Keratinocyte (primary cell): Measurements from ENCODE around the gene SMYD3. TPM values are rescaled to one million over a fixed set of nuclear protein-coding genes. Genes with fewer than 3 reads are reported as not detected.
"Not testable (repeated sequence)": the region's sequence is repeated elsewhere in the genome, so short reads cannot be mapped to it uniquely, and the experiment has no call there.

Experiments
- DNase-seq: peaks from one replicate; pipeline ENCODE4 v3.0.0-alpha.2; 2011; ENCODE audit warnings: low read depth, missing footprints, low spot score
- FAIRE-seq: peaks from 2 replicates; lab custom pipeline; 2011; peaks lifted over from hg19 to GRCh38; lab: Jason Lieb, UNC
- H2AFZ ChIP-seq: 2 replicates; pipeline ENCODE4 v1.6.0; 2012; ENCODE audit warnings: low read length, control low read depth, inconsistent platforms; ENCODE audit not compliant: control insufficient read depth
- H3K27ac ChIP-seq: 2 replicates; pipeline ENCODE4 v1.5.1; 2011; ENCODE audit warnings: low read length; ENCODE audit not compliant: control insufficient read depth, insufficient read depth
- H3K27me3 ChIP-seq: 3 replicates; pipeline ENCODE4 v1.6.0; 2011; ENCODE audit warnings: low read length; ENCODE audit not compliant: control insufficient read depth, insufficient read depth; ENCODE audit errors: extremely low read depth
- H3K36me3 ChIP-seq, 2 experiments: 2 replicates in 1 of 2; 3 replicates in 1 of 2; pipeline ENCODE4 v1.5.1; 2011; ENCODE audit warnings: low read length in 2 of 2, mild to moderate bottlenecking in 1 of 2; ENCODE audit not compliant: control insufficient read depth in 2 of 2, insufficient read depth in 2 of 2; ENCODE audit errors: extremely low read depth in 1 of 2
- H3K4me1 ChIP-seq: 3 replicates; pipeline ENCODE4 v1.5.1; 2011; ENCODE audit warnings: low read length; ENCODE audit not compliant: control insufficient read depth, insufficient read depth; ENCODE audit errors: extremely low read depth
- H3K4me2 ChIP-seq: 3 replicates; pipeline ENCODE4 v1.6.0; 2011; ENCODE audit warnings: low read depth, low read length; ENCODE audit not compliant: control insufficient read depth, insufficient read depth; ENCODE audit errors: extremely low read depth
- H3K4me3 ChIP-seq, 3 experiments: fragments of 200-600 bp in 1 of 3; sonication (generic) in 1 of 3; 2 replicates in 2 of 3; 3 replicates in 1 of 3; pipeline ENCODE4 v1.5.1; 2011 to 2016; ENCODE audit warnings: low read length in 3 of 3, mild to moderate bottlenecking in 3 of 3, control low read depth in 2 of 3, inconsistent platforms in 1 of 3, low read depth in 1 of 3, mixed read lengths in 1 of 3, mixed run types in 1 of 3, moderate library complexity in 1 of 3; ENCODE audit not compliant: control insufficient read depth in 2 of 3, insufficient read depth in 2 of 3; ENCODE audit errors: extremely low read depth in 1 of 3
- H3K79me2 ChIP-seq: 2 replicates; pipeline ENCODE4 v1.6.0; 2012; ENCODE audit warnings: low read length; ENCODE audit not compliant: control insufficient read depth, insufficient read depth
- H3K9ac ChIP-seq: 3 replicates; pipeline ENCODE4 v1.6.0; 2011; ENCODE audit warnings: low read length; ENCODE audit not compliant: control insufficient read depth, insufficient read depth; ENCODE audit errors: extremely low read depth
- H3K9me1 ChIP-seq: 3 replicates; pipeline ENCODE4 v1.6.0; 2011; ENCODE audit warnings: low read length; ENCODE audit not compliant: control insufficient read depth, insufficient read depth; ENCODE audit errors: extremely low read depth
- H3K9me3 ChIP-seq: 2 replicates; pipeline ENCODE4 v1.5.1; 2012; ENCODE audit warnings: low read depth, low read length; ENCODE audit not compliant: control insufficient read depth
- H4K20me1 ChIP-seq: 3 replicates; pipeline ENCODE4 v1.6.0; 2011; ENCODE audit warnings: low read length; ENCODE audit not compliant: control insufficient read depth, insufficient read depth; ENCODE audit errors: extremely low read depth
- CTCF ChIP-seq, 3 experiments: IDR thresholded peaks in 1 of 3; conservative IDR thresholded peaks in 1 of 3; optimal IDR thresholded peaks in 1 of 3; 2 replicates in 2 of 3; 3 replicates in 1 of 3; pipeline versions ENCODE3 to v1.5.1; 2011; ENCODE audit warnings: low read length in 3 of 3, mild to moderate bottlenecking in 3 of 3, moderate library complexity in 2 of 3, control low read depth in 1 of 3, inconsistent platforms in 1 of 3; ENCODE audit not compliant: insufficient read depth in 2 of 3; ENCODE audit errors: extremely low read depth in 1 of 3
- EZH2 ChIP-seq: IDR thresholded peaks from one replicate; pipeline ENCODE4 v1.6.1; 2012; ENCODE audit warnings: inconsistent platforms, mild to moderate bottlenecking, low read length, moderate library complexity
- dilution Hi-C: fragments of 300-500 bp; cut with MboI; formaldehyde crosslinking; loops from one replicate; pipeline ENCODE4 v1.7.0; 2020; ENCODE audit warnings: low sequenced_read_pairs; ENCODE audit not compliant: extremely low pct_ligation_motif_present
- polyA plus RNA-seq, 5 experiments: library from polyadenylated mRNA; depleted of rRNA in 3 of 5; stranded (reverse) in 3 of 5; stranded (forward) in 1 of 5; unstranded in 1 of 5; fragments of >200 nt; gene quantifications; 1 replicate in 1 of 5; 2 replicates in 3 of 5; 3 replicates in 1 of 5; pipeline versions ENCODE4 v1.2.1 to v1.2.3, GENCODE V29; 2011 to 2012; ENCODE audit warnings: missing spikeins in 2 of 5, low read depth in 1 of 5, low replicate concordance in 1 of 5

The SMYD3 gene
- polyA plus RNA-seq, 1 donor (not counting 4 experiments of a cell fraction or from before 2014, with no cell fraction given) = 31.0 TPM

GRCh38 chr1:246324711-246325110 is 182.4 kb downstream of the SMYD3 start:
- DNase-seq = peak; percentile 21
- Histone ChIP-seq H3K27me3 (no peaks in the 10 kb centered on the region), H3K4me2 (peak overlapping the region; percentile 67), H3K9me3 (no peaks in the 10 kb centered on the region), H3K4me1 (peaks cover 5% of the 10 kb centered on the region), H3K36me3 (no peaks in the 10 kb centered on the region), H3K9me1 (no peaks in the 10 kb centered on the region), H3K79me2 (no peaks in the 10 kb centered on the region), H4K20me1 (no peaks in the 10 kb centered on the region), H2AFZ (peak overlapping the region; percentile 21), H3K9ac (no peak overlapping the region), H3K27ac (no peak overlapping the region), H3K4me3 (peak overlapping the region in 1 of 3 experiments; percentile 25)
- dilution Hi-C loops = no loop called here
- TF ChIP-seq CTCF (optimal IDR thresholded peaks at IDR 0.05 in 1 of 3, IDR thresholded peaks at IDR 0.05 in 1 of 3, conservative IDR thresholded peaks at IDR 0.05 in 1 of 3; ENCODE audit: extremely low read depth in 1 of 3, insufficient read depth in 2 of 3, low read length in 3 of 3) (no peak), EZH2 (no peak)
- FAIRE-seq = peak; percentile 84

GRCh38 chr1:246324033-246324432 is 183.0 kb downstream of the SMYD3 start:
- DNase-seq, H4K20me1 ChIP-seq, H3K4me2 ChIP-seq, H3K4me1 ChIP-seq, H3K36me3 ChIP-seq, H3K9me3 ChIP-seq, FAIRE-seq, H3K4me3 ChIP-seq, H2AFZ ChIP-seq, dilution Hi-C loops, H3K9me1 ChIP-seq, H3K27me3 ChIP-seq, H3K9ac ChIP-seq, H3K79me2 ChIP-seq, H3K27ac ChIP-seq: not testable (repeated sequence)

- H3K9me1 ChIP-seq = no peaks in the 10 kb centered on the region
- DNase-seq (no peak), FAIRE-seq (no peak)
- peaks cover 5% of the 10 kb centered on the region for H3K4me1 ChIP-seq
- H3K79me2 ChIP-seq = no peaks in the 10 kb centered on the region
- TF ChIP-seq EZH2 (no peak), CTCF (optimal IDR thresholded peaks at IDR 0.05 in 1 of 3, IDR thresholded peaks at IDR 0.05 in 1 of 3, conservative IDR thresholded peaks at IDR 0.05 in 1 of 3; ENCODE audit: extremely low read depth in 1 of 3, insufficient read depth in 2 of 3, low read length in 3 of 3) (no peak)
- no peak overlapping the region for H3K9ac ChIP-seq
- dilution Hi-C loops = no loop called here
- no peak overlapping the region for H3K27ac ChIP-seq
- H3K36me3 ChIP-seq = no peaks in the 10 kb centered on the region
- no peaks in the 10 kb centered on the region for H3K9me3 ChIP-seq
- H2AFZ ChIP-seq = no peak overlapping the region
- no peaks in the 10 kb centered on the region for H4K20me1 ChIP-seq
- H3K4me2 ChIP-seq = no peak overlapping the region
- no peak overlapping the region for H3K4me3 ChIP-seq
- no peaks in the 10 kb centered on the region for H3K27me3 ChIP-seq
Observed at GRCh38 chr1:246320286-246320685, 186.8 kb downstream of the SMYD3 start.
